Measurements from ENCODE around the gene CTXND2.
A peak's percentile ranks its signal among the peaks of the same experiment; 100 is the strongest.
"Not testable (repeated sequence)": the region's sequence is repeated elsewhere in the genome, so short reads cannot be mapped to it uniquely, and the experiment has no call there.

CTXND2 gene

DNA sequence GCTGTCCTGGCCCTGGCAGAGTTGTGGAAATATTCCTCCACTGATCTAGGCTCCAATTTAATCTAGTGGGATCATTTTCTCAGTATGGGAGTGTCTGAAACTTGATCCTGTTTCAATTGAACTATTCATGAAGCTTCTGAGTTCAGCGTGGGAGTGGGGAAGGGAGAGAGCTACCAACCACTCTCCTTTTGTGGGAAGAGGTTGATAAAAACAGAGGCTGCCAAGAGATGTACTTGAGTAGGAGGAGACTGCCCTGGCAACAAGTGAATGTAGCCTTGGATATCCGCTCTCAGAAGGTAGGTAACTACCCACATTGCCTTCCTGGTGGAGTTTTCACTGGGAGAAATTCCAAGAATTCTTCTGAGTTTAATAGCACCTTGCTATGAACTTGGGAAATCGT is at the start of gene CTXND2:
Gene CTXND2 (plus strand): TSS at position 119 of the 400 bp plus-strand sequence. CDS start 25,179 bp downstream, outside the sequence.
- peak; percentile 5 for DNase-seq

- not testable (repeated sequence) for DNase-seq
These were observed 46.1 kb upstream of the CTXND2 start for GRCh38 chr1:150840850-150841249.

- DNase-seq, result no peak
These were observed 45.3 kb upstream of the CTXND2 start for GRCh38 chr1:150841626-150842025.

GRCh38 chr1:150842343-150842742 is 44.6 kb upstream of the CTXND2 start:
- no peak for DNase-seq

GRCh38 chr1:150842964-150843363 is 44.0 kb upstream of the CTXND2 start:
- no peak for DNase-seq

DNA sequence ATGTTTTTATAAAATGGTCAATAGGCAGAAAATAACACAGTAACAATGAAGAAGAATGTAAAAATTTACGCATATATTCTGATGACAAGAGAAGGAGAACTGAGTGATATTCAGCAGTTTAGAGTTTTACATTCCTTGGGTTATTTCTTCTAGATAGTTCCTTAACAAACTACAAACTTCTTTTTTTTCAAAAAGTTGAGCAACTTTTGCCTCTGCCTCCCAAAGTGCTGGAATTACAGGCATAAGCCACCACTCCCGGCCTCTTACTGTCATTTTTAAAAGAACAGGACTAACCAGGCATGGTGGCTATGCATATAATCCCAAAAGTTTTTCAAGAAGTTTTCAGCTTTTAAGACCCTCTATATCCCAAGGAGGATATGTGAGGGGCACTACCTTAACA is 43.5 kb upstream of the CTXND2 start:
- no peak for DNase-seq

GRCh38 chr1:150846473-150847146 is 40.3 kb upstream of the CTXND2 start:
- no peak for DNase-seq

GRCh38 chr1:150850801-150851362 is 36.1 kb upstream of the CTXND2 start:
- not testable (repeated sequence) for DNase-seq

GRCh38 chr1:150852734-150853133 is 34.2 kb upstream of the CTXND2 start:
- not testable (repeated sequence) for DNase-seq

DNA sequence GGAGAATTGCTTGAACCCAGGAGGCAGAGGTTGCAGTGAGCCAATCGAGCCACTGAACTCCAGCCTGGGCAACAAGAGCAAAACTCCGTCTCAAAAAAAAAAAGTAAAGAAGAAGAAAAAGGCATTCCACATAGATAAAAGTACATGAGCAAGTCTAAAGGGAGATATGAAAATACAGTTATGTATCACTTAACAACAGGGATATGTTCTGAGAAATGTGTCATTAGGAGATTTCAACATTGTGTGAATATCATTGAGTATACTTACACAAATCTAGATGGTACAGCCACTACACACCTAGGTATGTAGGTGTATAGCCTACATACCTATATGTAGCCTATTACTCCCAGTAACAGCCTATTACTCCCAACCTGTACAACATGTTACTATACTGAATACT is 23.2 kb upstream of the CTXND2 start:
- no peak for DNase-seq

- not testable (repeated sequence) for DNase-seq
These were observed 22.7 kb upstream of the CTXND2 start for GRCh38 chr1:150864200-150864599.

GRCh38 chr1:150869683-150870082 is 17.3 kb upstream of the CTXND2 start:
- no peak for DNase-seq

- DNase-seq, result no peak
These were observed 14.4 kb upstream of the CTXND2 start for GRCh38 chr1:150872572-150872971.

DNA sequence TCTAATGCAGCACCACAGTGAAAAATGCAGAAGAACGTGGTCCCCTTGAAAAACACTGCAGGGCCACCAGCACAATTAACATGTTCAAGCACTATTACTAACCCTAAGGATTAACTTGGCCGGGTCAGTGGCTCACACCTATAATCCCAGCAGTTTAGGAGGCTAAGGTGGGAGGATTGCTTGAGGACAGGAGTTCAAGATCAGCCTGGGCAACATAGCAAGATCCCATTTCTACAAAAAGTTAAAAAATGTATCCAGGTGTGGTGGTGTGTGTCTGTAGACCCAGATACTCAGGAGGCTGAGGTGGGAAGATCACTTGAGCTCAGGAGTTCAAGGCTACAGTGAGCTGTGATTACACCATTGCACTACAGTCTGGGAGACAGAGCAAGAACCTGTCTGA is 13.4 kb upstream of the CTXND2 start:
- DNase-seq, result no peak

DNA sequence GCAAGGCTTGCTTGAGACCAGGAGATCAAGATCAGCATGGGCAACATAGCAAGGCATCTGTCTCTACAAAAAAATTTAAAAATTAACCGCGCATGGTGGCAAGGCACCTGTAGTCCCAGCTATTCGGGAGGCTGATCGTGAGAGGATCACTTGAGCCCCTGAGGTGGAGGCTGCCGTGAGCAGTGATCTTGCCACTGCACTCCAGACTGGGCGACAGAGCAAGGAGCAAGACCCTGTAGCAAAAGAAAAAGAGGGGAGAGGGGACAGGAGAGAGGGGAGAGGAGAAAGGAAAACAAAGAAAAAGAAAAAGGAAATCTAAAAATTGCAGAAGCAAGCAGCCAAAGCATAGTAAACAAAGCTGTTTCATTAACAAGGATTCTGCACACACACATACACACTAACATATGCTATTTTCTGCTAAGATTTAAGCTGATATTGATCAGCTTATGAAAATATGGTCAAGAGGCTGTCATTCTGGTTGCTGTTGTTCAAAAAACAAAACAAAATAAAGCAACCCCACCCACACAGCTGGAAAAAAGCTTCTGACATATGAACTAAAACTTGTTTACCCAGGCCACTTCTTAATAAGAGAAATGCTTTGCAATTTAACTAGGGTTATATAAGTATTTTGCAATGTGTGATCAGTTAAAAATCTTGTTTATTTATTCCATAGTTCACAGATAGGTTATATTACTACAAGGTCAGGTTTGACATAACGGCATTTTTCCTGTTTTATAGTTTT is 12.3 kb upstream of the CTXND2 start:
- DNase-seq, result no peak

GRCh38 chr1:150875197-150876118 is 11.5 kb upstream of the CTXND2 start:
- DNase-seq, result no peak

GRCh38 chr1:150876119-150876454 is 10.8 kb upstream of the CTXND2 start:
- peak; percentile 62 for DNase-seq

DNA sequence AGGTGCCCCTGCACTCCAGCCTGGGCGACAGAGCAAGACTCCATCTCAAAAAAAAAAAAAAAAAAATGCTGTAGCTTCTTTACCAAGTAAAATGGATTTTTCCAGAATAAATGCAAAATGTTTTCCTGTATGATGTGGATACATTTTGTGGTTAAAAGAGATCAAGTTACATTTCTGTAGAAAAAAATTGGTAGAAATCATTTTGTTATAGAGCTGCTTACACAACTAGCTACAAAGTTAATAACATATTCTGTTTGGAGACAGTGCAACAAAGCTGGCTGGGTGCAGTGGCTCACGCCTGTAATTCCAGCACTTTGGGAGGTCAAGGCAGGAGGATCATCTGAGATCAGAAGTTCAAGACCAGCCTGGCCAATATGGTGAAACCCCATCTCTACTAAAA is 8.0 kb upstream of the CTXND2 start:
- not testable (repeated sequence) for DNase-seq

- peak; percentile 90 for DNase-seq
These were observed 5.4 kb upstream of the CTXND2 start for GRCh38 chr1:150881331-150882070.

DNA sequence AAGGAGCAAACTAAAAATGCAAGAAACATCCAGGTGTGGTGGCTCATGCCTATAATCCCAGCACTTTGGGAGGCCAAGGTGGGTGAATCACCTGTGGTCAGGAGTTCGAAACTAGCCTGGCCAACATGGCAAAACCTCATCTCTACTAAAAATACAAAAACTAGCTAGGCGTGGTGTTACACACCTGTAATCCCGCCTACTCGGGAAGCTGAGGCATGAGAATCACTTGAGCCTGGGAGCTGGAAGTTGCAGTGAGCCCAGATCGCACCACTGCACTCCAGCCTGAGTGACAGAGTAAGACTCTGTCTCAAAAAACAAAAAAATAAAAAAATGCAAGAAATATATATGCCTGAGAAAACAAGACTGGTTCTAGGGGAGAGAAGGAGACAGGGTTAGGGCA is 3.8 kb upstream of the CTXND2 start:
- not testable (repeated sequence) for DNase-seq

- DNase-seq, result no peak
These were observed 1.8 kb downstream of the CTXND2 start for GRCh38 chr1:150888727-150889126.

DNA sequence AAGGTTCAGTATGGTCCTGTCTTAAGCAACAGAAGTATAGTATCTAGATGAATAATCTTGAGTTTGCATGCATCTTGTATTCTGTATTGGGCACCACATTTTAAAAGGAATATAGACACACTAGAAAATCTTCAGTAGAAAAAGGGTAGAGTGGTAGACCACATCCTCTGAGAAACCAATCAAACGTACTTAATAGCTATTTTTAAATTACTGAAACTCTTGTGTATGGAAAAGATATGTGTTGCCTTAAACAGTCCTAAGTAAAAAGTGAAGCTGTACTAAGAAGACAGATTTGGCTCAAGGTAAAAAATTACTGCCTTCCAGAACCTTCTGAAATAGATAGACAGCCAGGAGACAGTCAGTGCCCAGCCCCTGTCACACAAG is 3.1 kb downstream of the CTXND2 start:
- DNase-seq, result no peak
